Right lung (tissue), 5 donors: ENCODE data around the gene TRDMT1. TPM values are rescaled to one million over a fixed set of nuclear protein-coding genes. Genes with fewer than 3 reads are reported as not detected.

Experiments
- DNase-seq, 2 donors: peaks; one replicate each; pipeline ENCODE4 v3.0.0-alpha.2; 2013
- polyA plus RNA-seq, 5 donors: library from polyadenylated mRNA; unstranded; fragments of 120-200 nt; gene quantifications; one replicate each; pipeline versions ENCODE4 v1.2.1 to v1.2.3, GENCODE V29; 2013; ENCODE audit warnings: inconsistent platforms in 1 of 5, low replicate concordance in 1 of 5; ENCODE audit not compliant: insufficient read length in 5 of 5, insufficient read depth in 1 of 5

TRDMT1 gene
- polyA plus RNA-seq, 5 donors, result 7.6 to 20.7 (median 13.7) TPM

DNA sequence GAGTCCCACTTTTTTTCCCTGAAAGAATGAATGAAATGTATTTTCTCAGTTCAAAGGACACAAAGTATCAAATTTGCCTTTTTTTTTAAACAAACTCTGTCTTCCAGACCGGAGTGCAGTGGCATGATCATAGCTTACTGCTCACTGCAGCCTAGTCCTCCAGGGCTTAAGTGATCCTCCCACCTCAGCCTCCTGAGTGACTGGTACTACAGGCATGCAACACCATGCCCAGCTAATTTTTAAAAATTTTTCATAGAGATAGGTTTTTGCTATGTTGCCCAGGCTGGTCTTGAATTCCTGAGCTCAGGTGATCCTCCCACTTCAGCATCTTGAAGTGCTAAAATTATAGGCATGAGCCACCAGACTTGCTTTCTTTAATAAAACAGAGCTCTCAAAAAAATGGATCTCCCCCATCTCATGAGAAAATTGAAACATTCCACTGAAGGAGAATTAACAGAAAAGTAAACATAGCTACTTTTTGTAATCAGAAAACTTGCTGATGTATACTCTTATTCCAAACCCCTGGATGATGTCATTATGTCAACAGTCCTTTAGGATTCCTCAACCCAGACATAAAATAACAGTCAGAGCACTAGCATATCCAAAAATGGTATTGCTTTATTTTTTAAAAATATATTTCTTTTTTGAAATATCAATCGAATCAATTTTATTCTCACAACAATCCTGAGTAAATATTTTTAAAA is 12.3 kb upstream of the TRDMT1 start:
- no peak for DNase-seq

DNA sequence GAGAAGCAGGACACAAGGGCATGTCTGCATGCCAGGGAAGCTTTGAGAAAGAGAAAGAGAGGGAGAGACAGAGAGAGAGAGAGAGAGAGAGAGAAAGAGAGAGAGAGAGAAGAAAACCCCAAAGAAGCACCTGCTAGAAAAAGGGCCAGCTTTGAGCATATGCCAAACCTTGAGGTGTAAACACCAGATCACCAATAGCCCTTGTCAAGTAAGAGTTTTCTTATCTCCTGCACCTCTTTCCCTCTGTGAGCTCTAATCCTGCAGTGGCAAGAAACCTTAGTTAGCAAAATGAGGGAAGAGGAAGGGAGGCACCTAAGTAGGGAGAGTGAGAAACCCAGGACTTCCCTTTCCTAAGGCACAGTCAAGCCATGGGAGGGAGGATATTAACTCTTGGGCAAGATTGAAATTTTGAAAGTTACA is 11.3 kb upstream of the TRDMT1 start:
- DNase-seq, result no peak

DNA sequence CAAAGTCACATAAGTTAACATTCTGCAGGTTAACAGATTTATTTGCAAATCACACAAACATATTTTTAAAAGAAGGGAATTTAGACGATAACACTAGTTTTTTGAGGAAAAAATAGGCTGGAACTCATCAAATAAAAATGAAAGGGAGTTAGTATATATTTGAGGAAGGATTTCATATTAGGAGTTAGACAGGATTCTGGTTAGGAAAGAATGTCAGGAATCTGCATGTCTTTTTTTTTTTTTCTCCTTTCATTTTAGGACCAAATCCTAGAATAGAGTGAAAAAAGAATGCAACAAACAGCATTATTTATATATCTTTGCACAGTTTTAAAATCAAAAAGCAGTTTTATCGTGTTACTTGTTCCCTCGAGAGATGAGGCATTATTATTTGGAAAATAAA is 8.9 kb upstream of the TRDMT1 start:
- DNase-seq, result no peak

DNA sequence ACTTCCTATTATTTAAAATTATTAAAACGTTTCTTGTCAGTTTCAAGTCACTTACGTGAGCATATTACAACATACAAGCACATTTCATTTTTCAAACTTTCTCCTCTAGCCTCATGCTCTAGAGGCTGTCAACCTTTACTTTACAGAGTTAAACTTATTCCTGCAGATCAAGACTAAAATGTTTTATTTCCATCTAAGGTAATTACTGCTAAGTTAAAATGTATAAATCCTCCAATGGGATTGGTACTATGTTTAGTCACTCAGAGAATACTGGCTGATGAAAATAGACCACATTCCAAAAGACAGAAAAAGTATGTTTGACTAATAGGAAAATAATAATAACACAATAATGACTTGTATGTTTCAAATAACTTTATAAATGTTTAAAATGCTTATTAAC is 8.4 kb upstream of the TRDMT1 start:
- no peak for DNase-seq

DNA sequence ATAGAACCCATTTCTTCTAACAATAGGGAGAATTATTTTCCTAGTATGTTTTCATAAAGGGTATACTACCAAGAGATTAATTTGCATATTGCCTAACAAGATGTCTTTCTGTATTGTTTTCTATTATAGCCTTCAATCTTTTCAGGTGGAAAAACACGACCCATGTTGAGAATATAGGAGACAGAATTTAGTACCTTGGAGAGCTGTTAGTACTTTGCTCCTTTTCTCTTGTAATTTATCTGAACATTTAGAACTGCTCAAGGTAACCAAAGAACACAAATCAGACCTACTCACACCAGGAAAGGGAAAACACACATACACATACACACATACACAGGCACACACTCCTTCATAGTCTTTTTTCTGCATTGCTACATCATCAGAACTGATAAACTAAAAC is 7.8 kb upstream of the TRDMT1 start:
- DNase-seq, result no peak

DNA sequence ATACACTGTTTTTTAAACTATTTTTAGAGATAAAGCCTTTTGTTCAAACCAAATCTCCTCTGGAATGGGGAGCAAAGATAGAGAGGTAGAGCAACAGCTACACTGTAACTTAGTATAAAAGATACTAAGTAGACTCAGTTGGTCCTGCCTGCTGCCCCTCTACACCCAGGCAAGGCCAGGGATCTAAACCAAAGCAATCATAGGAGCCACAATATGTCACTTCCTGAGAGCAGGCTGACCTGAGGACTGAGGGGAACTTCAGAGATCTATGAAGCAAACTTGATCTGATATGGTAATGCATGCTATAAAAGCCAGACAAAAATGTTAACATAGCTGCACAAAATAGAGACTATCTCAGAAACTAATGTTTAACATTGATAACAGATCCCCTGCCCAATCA is 7.0 kb upstream of the TRDMT1 start:
- no peak for DNase-seq

DNA sequence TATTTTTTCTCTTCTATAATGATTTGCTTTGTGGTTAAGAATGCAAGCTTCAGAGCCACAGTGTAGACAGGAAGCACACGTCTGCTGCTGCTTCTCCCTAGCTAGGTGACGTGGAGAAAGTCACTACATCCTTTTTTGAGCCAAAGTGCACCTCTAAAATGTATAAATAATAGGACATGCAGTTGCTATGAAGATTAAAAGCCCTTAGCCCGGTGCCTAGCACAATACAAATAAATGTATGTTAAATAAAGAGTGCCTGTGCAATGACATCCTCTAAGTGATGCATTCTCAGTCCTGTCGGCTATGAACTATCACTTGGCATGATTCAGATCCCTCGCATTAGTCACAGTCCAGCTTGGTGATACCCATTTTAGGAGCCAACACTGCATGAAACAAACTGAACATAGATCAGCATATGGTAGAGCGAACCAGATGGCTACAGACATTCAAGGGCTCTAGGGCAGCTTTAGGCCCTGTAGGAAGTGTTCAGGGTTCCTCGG is 4.8 kb upstream of the TRDMT1 start:
- DNase-seq, result no peak

DNA sequence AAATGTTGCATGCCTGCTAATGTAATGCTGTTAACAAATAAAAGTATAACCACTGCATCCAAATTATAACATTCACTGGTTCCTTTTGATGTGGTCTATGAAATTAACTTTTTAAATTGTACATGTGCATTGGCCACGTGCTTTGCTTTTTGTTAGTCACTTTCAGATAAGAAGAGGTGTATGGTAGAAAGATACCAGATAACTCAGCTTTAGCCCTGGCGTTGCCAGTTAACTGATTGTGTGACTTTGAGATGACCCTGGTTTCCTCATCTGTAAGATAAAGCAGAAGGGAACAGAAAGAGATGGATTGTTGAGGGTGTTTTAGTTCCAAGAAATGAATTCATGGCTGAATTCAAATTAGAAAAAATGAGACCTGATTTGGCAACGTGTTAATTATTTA is 1.9 kb upstream of the TRDMT1 start:
- no peak for DNase-seq

DNA sequence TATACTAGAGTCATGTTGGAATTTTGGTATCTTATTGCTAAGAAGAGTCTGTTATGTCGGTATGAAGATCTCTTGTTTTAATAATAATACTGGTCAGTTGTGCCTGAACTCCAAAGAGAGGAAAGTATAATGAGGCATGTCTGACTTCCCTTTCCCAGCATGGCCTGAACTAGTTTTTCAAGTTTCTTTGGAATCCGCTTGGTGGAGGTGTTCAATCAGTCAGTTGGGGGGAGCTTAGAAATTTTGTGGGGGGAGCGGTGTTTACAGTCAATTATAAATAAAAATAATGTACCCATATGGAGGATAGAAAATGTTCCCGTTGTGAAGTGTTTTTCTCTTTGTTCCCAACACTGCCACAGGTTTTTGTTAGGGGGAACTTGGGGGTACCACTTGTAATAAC is 1.5 kb upstream of the TRDMT1 start:
- DNase-seq, result no peak

DNA sequence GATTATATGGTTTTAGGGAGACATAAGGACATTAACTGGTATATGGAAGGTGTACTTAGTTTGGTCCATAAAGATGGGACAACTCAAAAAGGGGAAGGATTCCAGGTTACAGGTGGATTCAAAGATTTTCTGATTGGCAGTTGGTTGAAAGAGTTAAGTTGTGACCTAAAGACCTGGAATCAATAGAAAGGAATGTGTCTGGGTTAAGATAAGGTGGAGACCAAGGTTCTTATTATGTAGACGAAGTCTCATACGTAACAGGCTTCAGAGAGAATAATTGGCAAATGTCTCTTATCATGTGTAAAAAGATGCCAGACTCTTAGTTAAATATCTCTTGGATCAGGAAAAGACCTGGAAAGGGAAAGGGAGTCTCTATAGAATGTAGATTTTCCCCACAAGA is 1.0 kb upstream of the TRDMT1 start:
- DNase-seq, result no peak

DNA sequence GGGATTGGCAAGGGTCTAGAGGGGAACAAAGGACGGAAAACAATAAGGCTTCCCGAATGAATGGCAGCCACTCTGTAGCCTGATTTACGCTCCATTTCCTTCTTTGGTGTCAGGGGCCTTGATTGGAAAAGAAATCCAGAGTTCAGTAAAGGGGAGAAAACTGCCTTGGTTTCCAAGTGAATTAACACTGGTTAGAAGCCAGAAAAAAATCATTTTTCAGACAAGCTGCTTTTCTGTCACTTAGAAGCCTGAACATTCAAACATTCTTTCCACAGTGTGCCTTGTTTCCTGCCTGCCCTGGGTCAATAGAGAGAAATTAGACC is 283 bp upstream of the TRDMT1 start:
- no peak for DNase-seq

DNA sequence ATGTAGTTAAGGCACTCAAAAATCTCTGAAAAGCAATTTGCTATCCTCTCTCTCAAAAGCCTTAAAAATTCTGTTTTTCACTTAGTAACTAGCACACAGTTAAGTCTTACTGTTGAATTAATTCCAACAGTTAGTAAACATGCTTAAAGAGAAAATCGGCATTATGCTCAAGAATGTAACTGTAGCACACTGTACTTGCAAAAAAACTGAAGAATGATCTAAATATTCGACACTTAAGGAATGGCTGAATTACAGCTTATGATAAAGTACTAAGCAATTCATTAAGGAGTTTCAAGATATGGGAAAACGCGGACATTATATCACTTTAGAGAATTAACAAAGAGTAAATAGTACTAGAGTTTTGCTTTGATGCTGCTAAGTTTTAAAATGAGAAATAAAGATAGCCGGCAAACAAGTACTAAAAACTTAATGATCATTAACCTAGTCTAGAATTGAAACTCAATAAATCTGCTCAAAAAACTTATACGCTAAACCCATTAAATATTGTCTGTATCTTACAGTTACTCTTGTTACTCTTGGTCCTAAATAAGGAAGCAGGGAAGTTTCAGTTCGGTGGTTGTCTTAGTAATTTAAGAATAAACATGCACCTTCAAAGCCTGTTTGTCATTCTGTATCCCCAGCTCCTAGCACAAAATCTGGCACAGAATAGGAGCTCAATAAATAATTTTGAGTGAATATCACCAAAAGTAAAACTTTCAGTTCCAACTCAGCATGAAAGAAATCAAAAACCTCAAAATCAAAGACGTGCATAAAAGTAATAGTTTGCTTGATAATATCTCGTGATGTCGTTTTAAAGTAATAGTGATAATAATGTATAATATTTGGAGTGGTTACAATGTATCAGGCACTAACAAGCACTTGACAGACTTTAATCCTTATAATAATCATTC is 1.2 kb downstream of the TRDMT1 start:
- peak in 1 of 2 donors; percentile 37 for DNase-seq

DNA sequence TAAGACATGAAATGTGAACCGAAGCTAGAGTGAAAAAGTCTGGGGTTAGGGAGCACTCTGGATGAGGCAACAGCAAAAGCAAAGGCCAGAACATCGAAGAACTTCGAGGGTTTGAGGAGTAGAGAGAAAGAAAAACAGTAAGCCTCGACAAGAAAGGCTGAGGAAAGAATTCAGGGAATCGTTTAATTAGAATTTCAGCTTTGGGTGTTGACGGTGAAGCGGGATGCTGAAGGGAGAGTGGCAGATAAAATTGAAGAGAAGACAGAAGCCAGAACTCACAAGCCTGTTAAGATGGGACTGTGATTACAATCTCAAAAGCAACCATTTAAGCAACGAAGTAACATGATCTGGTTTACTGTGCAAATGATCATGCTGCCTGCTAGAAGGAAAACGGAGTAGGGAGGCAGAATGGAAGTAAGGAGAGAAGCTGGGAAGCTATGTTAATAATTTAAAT is 2.1 kb downstream of the TRDMT1 start:
- peak; percentile 31 to 40 for DNase-seq

DNA sequence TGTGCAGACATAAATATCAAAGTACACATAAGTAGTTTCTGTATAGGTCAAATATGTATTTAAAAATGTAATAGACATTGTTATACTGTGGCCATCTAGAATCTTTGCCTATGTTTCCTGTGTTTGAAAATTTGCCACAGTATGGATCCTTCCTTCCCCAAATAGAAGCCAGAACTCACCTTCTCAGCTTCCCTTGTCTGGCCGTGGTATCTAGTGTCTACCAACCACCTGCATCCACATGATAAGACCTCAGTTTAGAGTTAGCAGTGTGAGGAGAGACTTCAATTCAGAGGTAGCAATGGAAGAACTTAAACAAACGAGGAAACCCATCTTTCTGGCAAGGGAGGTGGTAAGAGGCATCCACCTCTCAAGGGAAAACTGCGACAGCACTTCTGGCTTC is 4.9 kb downstream of the TRDMT1 start:
- DNase-seq, result no peak

DNA sequence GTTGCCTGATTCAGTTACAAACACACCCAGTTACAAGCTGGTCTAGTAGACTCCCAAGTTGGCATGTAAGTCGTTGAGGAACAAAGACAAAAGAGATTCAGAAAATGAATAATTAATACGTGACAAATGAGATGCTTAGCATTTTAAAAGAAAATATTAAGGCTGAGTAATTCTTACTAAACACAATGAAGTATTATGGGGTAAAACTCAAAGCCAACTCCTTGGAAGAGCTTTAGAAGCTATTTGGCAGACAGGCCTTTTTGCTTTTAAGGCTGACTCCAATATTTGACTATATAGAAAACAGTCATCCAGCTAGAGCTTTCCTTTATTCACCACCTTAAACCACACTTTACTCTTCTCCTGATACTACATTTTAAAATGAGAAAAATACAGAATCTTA is 5.4 kb downstream of the TRDMT1 start:
- DNase-seq, result peak in 1 of 2 donors; percentile 23

DNA sequence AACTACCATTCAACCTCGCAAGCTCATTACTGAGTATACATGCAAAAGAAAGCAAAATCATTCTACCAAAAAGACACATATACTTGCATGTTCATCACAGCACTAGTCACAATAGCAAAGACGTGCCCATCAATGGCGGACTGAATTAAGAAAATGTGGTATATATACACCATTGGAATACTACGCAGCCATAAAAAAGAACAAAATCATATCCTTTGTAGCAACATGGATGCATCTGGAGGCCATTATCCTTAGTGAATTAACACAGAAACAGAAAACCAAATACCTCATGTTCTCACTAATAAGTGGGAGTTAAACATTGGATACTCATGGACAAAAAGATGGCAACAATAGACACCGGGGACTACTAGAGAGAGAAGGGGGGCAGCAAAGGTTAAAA is 6.4 kb downstream of the TRDMT1 start:
- DNase-seq, result no peak

DNA sequence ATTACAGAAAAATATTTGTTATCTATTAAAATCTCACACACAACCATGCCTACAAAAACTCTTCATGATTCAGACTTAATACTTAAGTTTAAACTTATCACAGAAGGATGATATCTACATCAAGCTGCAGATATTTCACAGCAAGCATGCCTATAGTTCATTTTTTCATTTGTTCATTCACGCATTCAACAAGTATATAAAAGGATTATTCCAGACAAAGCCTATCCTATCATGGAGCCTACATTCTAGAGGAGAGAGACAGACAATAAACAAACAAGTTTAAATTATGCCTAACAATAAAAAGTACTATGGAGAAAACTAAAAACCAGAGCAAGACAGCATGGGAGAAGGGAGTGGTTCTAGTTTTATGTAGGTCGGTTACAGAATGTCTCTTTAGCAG is 10.9 kb downstream of the TRDMT1 start:
- DNase-seq, result no peak

DNA sequence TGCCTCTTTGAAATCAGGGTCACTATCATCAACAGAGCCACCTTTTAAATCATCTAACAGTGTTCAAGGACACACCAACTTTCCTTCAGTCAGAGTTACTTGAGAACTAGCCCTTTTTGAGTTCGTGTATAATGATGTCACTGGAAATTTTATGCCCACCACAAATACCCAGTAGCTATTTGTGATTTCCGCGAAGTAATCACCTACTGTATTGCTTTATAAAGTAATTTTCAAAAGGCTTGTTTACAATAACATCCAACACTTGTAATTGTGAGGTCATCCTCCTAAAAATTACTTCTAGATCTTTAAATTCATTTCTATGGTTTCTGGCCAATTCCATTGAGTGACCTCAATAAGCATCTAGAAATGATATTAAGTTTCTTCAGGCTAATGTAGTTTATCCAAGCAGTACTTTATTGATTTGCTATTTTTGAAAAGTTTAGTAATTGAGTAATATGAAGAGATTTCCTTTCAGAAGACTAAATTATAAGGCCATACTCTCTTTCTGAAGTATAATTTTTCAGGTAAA is 12.8 kb downstream of the TRDMT1 start:
- DNase-seq, result no peak

DNA sequence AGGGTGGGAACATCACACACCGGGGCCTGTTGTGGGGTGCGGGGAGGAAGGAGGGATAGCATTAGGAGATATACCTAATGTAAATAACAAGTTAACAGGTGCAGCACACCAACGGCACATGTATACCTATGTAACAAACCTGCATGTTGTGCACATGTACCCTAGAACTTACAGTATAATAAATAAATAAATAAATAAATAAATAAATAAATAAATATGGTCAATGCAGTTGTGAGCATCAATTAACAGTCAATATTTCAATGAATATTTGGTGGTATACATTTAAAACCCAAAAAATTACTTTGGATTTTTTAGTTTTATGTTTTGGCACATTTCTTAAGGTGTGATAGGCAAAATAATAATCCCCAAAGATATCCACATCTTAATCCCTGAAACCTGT is 15.6 kb downstream of the TRDMT1 start:
- no peak for DNase-seq

DNA sequence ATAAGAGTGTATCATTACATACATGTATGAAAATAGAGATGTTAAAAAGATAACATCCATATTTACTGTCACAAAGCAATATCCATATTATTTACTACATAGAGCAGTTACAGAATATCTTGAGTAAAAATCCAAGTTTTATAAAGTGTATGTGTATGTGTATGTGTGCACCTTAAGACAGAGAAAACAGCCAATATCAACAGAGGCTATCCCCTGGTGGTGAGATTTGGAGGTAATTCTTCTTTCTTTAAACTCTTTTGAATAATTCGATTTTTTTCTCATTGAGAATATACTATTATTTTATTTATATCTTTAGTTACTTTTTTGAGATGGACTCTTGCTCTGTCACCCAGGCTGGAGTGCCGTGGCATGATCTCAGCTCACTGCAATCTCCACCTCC is 18.4 kb downstream of the TRDMT1 start:
- no peak for DNase-seq

DNA sequence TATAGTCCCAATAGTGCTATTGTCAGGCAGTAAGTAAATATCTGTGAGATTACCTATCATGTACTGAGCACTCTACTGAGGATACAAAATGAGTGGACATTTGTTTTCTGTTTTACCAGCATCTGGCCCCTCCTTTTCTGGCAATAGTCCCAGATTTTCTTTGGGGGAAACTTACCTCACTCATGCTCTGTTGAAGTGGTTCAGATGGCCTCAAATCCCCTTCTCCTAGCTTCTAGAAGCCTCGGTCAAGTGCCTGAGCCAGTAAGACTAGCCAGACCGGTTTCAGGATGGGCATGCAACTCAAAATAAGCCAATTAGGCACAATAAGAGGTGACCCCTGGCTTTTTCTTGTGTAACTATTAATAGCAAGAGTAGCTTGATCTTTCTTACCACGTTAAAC is 19.7 kb downstream of the TRDMT1 start:
- peak; percentile 67 to 68 for DNase-seq

DNA sequence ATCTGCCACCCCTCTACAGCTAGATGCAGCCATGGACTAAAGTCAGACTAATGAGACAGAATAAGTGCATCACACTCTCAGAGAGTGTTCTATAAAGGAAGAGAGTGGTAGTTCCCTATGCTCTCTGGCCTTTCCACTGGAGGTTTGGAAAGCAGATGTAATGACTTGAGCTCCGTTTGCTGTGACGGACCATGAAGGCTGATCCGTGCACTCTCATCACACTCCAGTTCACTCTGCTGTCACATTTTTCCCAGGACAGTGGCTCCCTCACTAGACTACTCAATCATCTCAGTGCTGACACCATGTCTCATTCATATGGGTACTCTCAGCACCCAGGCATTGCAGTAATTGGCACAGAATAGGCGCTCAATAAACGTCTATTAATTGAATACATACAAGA is 20.4 kb downstream of the TRDMT1 start:
- DNase-seq, result no peak

DNA sequence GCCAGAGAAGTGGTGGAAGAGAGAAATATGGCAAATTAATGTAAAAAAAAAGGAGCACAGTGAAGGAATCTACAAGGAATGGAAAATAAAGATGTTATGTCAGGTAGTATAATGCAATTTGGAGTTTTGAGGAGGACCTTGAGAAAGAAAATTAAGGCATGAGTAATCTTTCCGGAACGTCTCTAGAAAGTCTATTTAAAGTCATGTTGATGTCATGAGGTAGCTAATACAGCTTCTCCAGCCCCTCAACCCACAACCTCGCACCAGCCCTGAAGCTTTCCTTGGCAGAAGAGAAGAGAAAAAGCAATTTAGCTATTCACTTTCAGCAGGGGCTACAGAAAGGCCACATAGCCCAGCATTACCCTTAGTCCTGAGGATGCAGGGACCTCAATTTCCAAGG is 22.5 kb downstream of the TRDMT1 start:
- DNase-seq, result no peak
